Neuronal stem cell (in vitro differentiated cells): ENCODE results near the gene PNMT.

Experiments
- DNase-seq: peaks from one replicate; pipeline ENCODE4 v3.0.0-alpha.2; 2013; ENCODE audit warnings: low spot score
- H2AFZ ChIP-seq: one replicate; pipeline ENCODE4 v1.6.1; 2013; ENCODE audit warnings: mild to moderate bottlenecking, low read length, inconsistent platforms
- H2AK5ac ChIP-seq: 2 replicates; pipeline ENCODE4 v1.6.1; 2013; ENCODE audit warnings: low read depth, mild to moderate bottlenecking, inconsistent platforms, low read length, moderate library complexity, mixed read lengths
- H2BK120ac ChIP-seq: 2 replicates; pipeline ENCODE4 v1.6.1; 2013; ENCODE audit warnings: low read depth, mild to moderate bottlenecking, inconsistent platforms, low read length, moderate library complexity, mixed read lengths
- H2BK12ac ChIP-seq: one replicate; pipeline ENCODE4 v1.6.1; 2013; ENCODE audit warnings: low read length, inconsistent platforms
- H2BK15ac ChIP-seq: 2 replicates; pipeline ENCODE4 v1.6.1; 2013; ENCODE audit warnings: mild to moderate bottlenecking, low read length, inconsistent platforms, mixed read lengths
- H2BK5ac ChIP-seq: one replicate; pipeline ENCODE4 v1.6.1; 2013; ENCODE audit warnings: inconsistent platforms, mild to moderate bottlenecking, low read length, moderate library complexity
- H3K14ac ChIP-seq: one replicate; pipeline ENCODE4 v1.6.1; 2013; ENCODE audit warnings: low read length, inconsistent platforms
- H3K18ac ChIP-seq: 2 replicates; pipeline ENCODE4 v1.6.1; 2013; ENCODE audit warnings: low read length, inconsistent platforms
- H3K23ac ChIP-seq: 2 replicates; pipeline ENCODE4 v1.6.1; 2013; ENCODE audit warnings: low read depth, mild to moderate bottlenecking, mixed read lengths, low read length, inconsistent platforms; ENCODE audit not compliant: poor library complexity
- H3K27ac ChIP-seq: replicated peaks from 3 replicates; pipeline ENCODE4 v1.5.1; 2013; ENCODE audit warnings: low read length, inconsistent platforms
- H3K27me3 ChIP-seq, 3 experiments: 2 replicates each; pipeline ENCODE4 v1.6.1; 2013; ENCODE audit warnings: low read length in 3 of 3, mild to moderate bottlenecking in 2 of 3, inconsistent platforms in 1 of 3, low read depth in 1 of 3, mixed read lengths in 1 of 3, moderate library complexity in 1 of 3; ENCODE audit not compliant: control insufficient read depth in 3 of 3, insufficient read depth in 3 of 3
- H3K36me3 ChIP-seq, 2 donors: replicated peaks in 1 of 2; 2 replicates each; pipeline ENCODE4 v1.6.1; 2013; ENCODE audit warnings: low read length in 2 of 2; ENCODE audit not compliant: control insufficient read depth in 2 of 2, insufficient read depth in 2 of 2
- H3K4ac ChIP-seq: 2 replicates; pipeline ENCODE4 v1.6.1; 2013; ENCODE audit warnings: inconsistent platforms, mild to moderate bottlenecking, low read length, moderate library complexity
- H3K4me1 ChIP-seq, 2 donors: 1 replicate in 1 of 2; 2 replicates in 1 of 2; pipeline ENCODE4 v1.6.1; 2013; ENCODE audit warnings: low read length in 2 of 2, low read depth in 1 of 2; ENCODE audit not compliant: control insufficient read depth in 2 of 2, insufficient read depth in 1 of 2
- H3K4me2 ChIP-seq: one replicate; pipeline ENCODE4 v1.6.1; 2013; ENCODE audit warnings: mild to moderate bottlenecking, low read length, inconsistent platforms; ENCODE audit not compliant: insufficient read depth, poor library complexity, severe bottlenecking
- H3K4me3 ChIP-seq, 2 donors: 2 replicates each; pipeline ENCODE4 v1.5.1; 2013; ENCODE audit warnings: low read length in 2 of 2, mild to moderate bottlenecking in 2 of 2, inconsistent platforms in 1 of 2, moderate library complexity in 1 of 2
- H3K79me1 ChIP-seq: one replicate; pipeline ENCODE4 v1.6.1; 2013; ENCODE audit warnings: low read depth, mild to moderate bottlenecking, inconsistent platforms, low read length, moderate library complexity
- H3K9ac ChIP-seq: one replicate; pipeline ENCODE4 v1.6.1; 2013; ENCODE audit warnings: mild to moderate bottlenecking, low read depth, low read length, inconsistent platforms; ENCODE audit not compliant: poor library complexity
- H3K9me3 ChIP-seq, 2 donors: replicated peaks in 1 of 2; 2 replicates each; pipeline versions ENCODE3 to v1.6.1; 2013; ENCODE audit warnings: low read length in 2 of 2, mild to moderate bottlenecking in 2 of 2, inconsistent platforms in 1 of 2, low read depth in 1 of 2, mixed read lengths in 1 of 2, moderate library complexity in 1 of 2; ENCODE audit not compliant: control insufficient read depth in 2 of 2, insufficient read depth in 1 of 2
- H4K8ac ChIP-seq: one replicate; pipeline ENCODE4 v1.6.1; 2013; ENCODE audit warnings: low read depth, mild to moderate bottlenecking, inconsistent platforms, low read length, moderate library complexity
- H4K91ac ChIP-seq: one replicate; pipeline ENCODE4 v1.6.1; 2013; ENCODE audit warnings: low read length, low read depth, mild to moderate bottlenecking, inconsistent platforms; ENCODE audit not compliant: poor library complexity
- WGBS, 2 donors: extraction: QIAGEN DNeasy Blood & Tissue Kit; methylation state at CpG; one replicate each; pipeline ENCODE4 v1.1.7; 2013; ENCODE audit warnings: missing lambda C conversion rate in 2 of 2, mixed read lengths in 1 of 2; ENCODE audit not compliant: insufficient read length in 2 of 2, insufficient replicate concordance in 1 of 2; ENCODE audit errors: extremely low coverage in 2 of 2; 5-methylcytosine and 5-hydroxymethylcytosine counted together

Gene PNMT

DNA sequence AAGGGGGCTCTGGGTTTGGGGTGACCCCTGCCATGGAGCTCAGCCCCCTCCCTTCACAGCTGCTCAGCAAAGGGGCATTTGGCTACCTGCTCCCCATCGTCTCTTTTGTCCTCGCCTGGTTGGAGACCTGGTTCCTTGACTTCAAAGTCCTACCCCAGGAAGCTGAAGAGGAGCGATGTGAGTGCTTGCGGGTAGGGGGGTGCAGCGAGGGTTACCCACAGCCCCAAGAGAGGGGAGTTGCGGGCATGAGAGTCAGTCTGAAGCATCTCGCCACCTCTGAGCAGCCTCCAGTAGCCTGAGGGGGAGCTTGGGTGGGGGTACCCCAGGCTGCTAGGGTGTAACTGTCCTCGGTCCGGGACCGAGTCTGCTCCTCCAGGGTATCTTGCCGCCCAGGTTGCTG lies 9.9 kb upstream of the PNMT start:
- WGBS, 2 donors: no CpG with 5 or more reads among the region's 11 CpGs
- no peak overlapping the region for H3K4ac ChIP-seq
- no peaks in the 10 kb centered on the region for H3K9me3 ChIP-seq

DNA sequence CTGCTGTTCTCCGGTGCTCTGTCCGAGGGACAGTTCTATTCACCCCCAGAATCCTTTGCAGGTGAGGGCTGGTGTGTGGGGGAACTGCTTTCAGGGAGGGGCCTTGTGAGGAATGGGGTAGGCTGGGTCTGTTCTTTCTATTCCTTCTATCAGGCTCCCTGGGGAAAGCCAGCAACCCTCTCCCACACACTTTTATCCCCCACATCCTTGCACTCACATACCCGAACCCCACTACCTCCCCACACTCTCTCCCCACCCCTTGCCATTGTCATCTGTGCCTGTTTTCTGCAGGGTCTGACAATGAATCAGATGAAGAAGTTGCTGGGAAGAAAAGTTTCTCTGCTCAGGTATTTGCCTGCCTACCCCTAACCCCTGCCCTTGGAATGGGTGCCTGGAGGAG lies 9.5 kb upstream of the PNMT start:
- Histone ChIP-seq H2BK5ac (no peak overlapping the region), H2BK12ac (no peak overlapping the region), H3K27me3 (no peaks in the 10 kb centered on the region), H3K36me3 (peaks cover 37 to 76% of the 10 kb centered on the region in 2 donors), H2BK120ac (no peak overlapping the region), H3K9ac (no peak overlapping the region), H3K23ac (no peak overlapping the region), H3K4me2 (no peak overlapping the region), H3K18ac (no peak overlapping the region), H4K8ac (no peak overlapping the region), H3K79me1 (peaks cover 13% of the 10 kb centered on the region), H3K14ac (no peak overlapping the region), H4K91ac (no peak overlapping the region), H3K4me3 (no peak overlapping the region), H3K4ac (no peak overlapping the region), H3K4me1 (peaks cover 3 to 20% of the 10 kb centered on the region in 2 donors), H3K9me3 (no peaks in the 10 kb centered on the region), H2BK15ac (no peak overlapping the region), H2AFZ (no peak overlapping the region), H3K27ac (no peak overlapping the region), H2AK5ac (no peak overlapping the region)
- no peak for DNase-seq
- 88% methylated on average over 1 of the region's 3 CpGs; no CpG with 5 or more reads in 1 of the 2 donors for WGBS, 2 donors

More for the DNA sequence above, 9.9 kb upstream of the PNMT start:
- Histone ChIP-seq H2BK5ac (no peak overlapping the region), H3K4me2 (no peak overlapping the region), H2BK15ac (no peak overlapping the region), H2AFZ (no peak overlapping the region), H3K14ac (no peak overlapping the region), H4K8ac (no peak overlapping the region), H2BK120ac (no peak overlapping the region), H3K79me1 (peaks cover 15% of the 10 kb centered on the region), H3K4me1 (peaks cover 5 to 22% of the 10 kb centered on the region in 2 donors), H3K27ac (no peak overlapping the region), H3K36me3 (peaks cover 37 to 76% of the 10 kb centered on the region in 2 donors), H2BK12ac (no peak overlapping the region), H2AK5ac (no peak overlapping the region), H3K18ac (no peak overlapping the region), H3K27me3 (no peaks in the 10 kb centered on the region), H3K23ac (no peak overlapping the region), H3K9ac (no peak overlapping the region), H4K91ac (no peak overlapping the region), H3K4me3 (no peak overlapping the region)
- no peak for DNase-seq

DNA sequence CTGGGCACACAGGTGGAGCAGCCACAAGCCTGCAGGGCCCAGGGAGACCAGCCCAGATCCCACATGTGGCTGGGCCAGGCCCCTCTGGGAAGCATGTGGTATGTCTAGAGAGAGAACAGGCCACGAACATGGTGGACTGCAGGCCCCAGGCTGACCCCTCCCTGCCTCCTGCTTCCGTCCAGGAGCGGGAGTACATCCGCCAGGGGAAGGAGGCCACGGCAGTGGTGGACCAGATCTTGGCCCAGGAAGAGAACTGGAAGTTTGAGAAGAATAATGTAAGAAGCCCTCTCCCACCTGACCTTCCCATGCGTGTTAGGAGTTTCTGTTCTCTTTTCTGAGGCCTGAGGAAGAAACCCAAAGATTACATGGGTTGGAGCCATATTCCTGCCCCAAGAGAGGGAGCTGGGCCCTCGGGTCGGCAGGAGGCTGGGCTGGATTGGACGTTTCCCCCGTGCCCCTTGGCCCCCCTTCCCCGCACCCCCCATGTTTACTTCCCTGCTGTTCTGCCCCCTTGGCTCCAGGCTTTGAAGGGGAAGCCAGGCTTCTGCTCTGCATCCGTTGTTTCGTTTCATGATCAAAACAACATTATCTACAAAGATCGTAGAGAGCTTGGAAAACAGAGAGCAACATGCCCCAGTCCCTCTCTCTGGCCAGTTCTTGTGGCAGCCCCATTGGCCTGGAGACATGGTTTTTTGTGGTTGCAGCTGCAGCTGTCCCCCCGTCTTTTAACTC lies 8.8 kb upstream of the PNMT start:
- Histone ChIP-seq H3K4ac (no peak overlapping the region), H2BK5ac (no peak overlapping the region), H3K27me3 (no peaks in the 10 kb centered on the region), H3K27ac (no peak overlapping the region), H2AFZ (no peak overlapping the region), H2BK15ac (no peak overlapping the region), H3K14ac (no peak overlapping the region), H3K4me1 (peaks cover 0 to 21% of the 10 kb centered on the region in 2 donors), H2BK12ac (no peak overlapping the region), H2AK5ac (no peak overlapping the region), H2BK120ac (no peak overlapping the region), H3K79me1 (peaks cover 11% of the 10 kb centered on the region), H3K18ac (no peak overlapping the region), H4K91ac (no peak overlapping the region), H3K9me3 (no peaks in the 10 kb centered on the region), H3K36me3 (peaks cover 37 to 72% of the 10 kb centered on the region in 2 donors), H3K9ac (no peak overlapping the region), H3K4me2 (no peak overlapping the region), H4K8ac (no peak overlapping the region), H3K23ac (no peak overlapping the region), H3K4me3 (no peak overlapping the region)
- no CpG with 5 or more reads among the region's 15 CpGs for WGBS, 2 donors
- no peak for DNase-seq

DNA sequence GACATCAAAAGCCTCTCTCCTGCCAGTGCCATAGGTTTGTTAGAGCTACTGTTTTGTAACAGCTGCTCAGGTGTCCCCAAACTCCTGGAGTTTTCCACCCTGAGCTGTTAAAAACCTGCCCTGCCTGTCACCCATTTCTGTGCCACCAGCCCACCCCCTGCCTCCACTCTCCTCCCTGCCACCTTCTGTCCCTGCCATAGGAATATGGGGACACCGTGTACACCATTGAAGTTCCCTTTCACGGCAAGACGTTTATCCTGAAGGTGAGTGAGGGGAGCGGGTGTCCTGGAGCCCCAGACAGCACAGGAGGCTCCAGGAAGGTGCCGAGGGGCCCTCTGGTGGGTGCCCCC lies 8.3 kb upstream of the PNMT start:
- no peak overlapping the region for H4K8ac ChIP-seq
- WGBS, 2 donors: no CpG with 5 or more reads among the region's 5 CpGs

More for the DNA sequence above, 8.3 kb upstream of the PNMT start:
- Histone ChIP-seq H3K14ac (no peak overlapping the region), H2BK12ac (no peak overlapping the region), H3K9ac (peak overlapping the region; percentile 70), H4K91ac (no peak overlapping the region), H3K27ac (no peak overlapping the region), H2BK15ac (no peak overlapping the region), H2AK5ac (no peak overlapping the region), H3K4ac (no peak overlapping the region), H3K27me3 (no peaks in the 10 kb centered on the region), H3K4me1 (peaks cover 0 to 17% of the 10 kb centered on the region in 2 donors), H3K18ac (no peak overlapping the region), H3K9me3 (no peaks in the 10 kb centered on the region), H3K4me2 (no peak overlapping the region), H3K36me3 (peaks cover 37 to 67% of the 10 kb centered on the region in 2 donors), H3K23ac (peak overlapping the region; percentile 34), H2AFZ (no peak overlapping the region), H3K4me3 (no peak overlapping the region), H3K79me1 (peaks cover 11% of the 10 kb centered on the region), H2BK120ac (no peak overlapping the region), H2BK5ac (no peak overlapping the region)
- no peak for DNase-seq
